ENCODE results near the gene TMEM238.
"Not testable (repeated sequence)": the region's sequence is repeated elsewhere in the genome, so short reads cannot be mapped to it uniquely, and the experiment has no call there.

The TMEM238 gene, protein sequence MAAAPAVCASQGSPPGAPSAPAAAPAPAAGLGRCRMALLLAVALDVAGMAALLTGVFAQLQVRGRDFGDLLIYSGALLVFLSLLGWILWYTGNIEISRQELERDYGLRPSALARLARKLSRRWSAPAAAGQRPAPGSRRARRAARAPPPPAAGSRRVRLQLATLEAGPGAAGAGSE

GRCh38 chr19:55384131-55384919, at the start of gene TMEM238:
Gene TMEM238, minus strand, starts transcription at chr19:55384292. Its CDS starts 33 bp downstream, at chr19:55384259.
- FAIRE-seq (no peak), DNase-seq (ENCODE audit: insufficient read length, low spot score) (no peak)

DNA sequence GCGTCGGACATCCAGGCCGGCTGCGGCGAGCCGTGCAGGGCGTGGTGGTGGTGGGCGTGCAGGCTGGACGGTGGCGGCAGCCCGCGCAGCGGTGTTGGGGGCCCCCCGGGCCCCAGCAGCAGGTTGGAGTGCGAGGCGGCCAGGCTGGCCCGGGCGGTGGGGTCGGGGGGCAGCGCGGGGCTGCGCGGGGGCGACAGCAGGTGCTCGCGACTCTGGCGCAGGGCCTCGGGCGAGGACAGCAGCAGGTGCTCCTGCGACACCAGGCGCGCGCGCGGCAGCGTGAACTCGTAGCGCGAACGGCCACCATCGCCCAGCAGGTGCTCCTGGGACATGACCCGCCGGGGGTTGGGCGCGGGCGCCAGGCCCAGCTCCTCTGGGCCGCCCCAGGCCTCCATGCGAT, 49.2 kb upstream of the TMEM238 start:
- no peak for DNase-seq (ENCODE audit: insufficient read length, low spot score)
- FAIRE-seq, result no peak

DNA sequence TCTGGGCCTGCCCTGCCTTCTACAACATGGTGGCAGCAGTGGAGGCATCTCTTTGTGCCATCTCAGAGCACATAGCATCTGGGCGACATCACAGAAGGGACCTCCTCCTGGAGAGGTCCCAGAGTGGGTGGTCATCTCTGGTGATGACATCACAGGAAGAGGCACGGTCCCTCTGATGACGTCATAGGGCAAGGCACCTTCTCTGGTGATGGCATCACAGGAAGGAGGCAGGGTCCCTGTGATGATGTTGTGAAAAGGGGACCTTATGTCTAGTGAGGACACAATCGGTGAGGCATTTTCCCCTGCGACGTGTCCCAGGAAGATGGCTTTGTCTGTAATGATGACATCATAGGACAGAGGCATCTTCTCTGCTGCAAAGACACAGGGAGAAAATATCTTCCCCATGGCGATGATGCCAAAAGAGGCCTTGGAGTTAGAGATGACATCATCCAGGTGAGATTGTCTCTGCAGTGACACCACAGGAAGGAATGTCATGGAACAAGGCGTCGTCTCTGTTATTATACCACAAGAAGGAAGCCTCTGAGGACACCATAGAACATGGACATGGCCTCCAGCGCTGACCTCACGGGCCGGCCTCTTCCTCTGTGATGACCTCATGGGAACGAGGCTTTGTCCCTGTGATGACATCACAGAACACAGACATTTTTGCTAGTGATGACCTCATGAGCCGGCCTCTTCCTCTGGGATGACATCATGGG, 48.3 kb upstream of the TMEM238 start:
- FAIRE-seq, result no peak
- DNase-seq (ENCODE audit: insufficient read length, low spot score), result no peak

DNA sequence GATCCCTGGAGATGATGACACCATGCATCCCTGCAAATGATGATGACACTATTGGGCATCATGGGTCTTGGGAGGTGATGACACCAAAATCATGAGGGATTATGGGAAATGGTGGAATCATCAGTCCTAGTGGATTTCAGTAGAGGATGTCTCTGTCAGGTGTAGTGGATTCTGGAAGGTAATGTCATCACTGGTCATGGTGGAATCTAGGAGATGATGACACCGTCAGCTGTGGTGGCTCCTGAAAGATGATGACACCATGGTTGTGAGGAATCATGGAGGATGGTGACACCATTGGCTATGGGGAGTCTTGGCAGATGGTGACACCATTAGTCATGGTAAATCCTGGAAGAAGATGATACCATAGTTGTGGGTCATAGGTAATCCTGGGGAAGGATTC, 47.1 kb upstream of the TMEM238 start:
- FAIRE-seq (no peak), DNase-seq (ENCODE audit: insufficient read length, low spot score) (no peak)

- no peak for FAIRE-seq
- no peak for DNase-seq (ENCODE audit: insufficient read length, low spot score)
Measured at GRCh38 chr19:55426042-55426441, 42.0 kb upstream of the TMEM238 start.

- no peak for DNase-seq (ENCODE audit: insufficient read length, low spot score)
- FAIRE-seq, result no peak
Measured at GRCh38 chr19:55424518-55424917, 40.4 kb upstream of the TMEM238 start.

DNA sequence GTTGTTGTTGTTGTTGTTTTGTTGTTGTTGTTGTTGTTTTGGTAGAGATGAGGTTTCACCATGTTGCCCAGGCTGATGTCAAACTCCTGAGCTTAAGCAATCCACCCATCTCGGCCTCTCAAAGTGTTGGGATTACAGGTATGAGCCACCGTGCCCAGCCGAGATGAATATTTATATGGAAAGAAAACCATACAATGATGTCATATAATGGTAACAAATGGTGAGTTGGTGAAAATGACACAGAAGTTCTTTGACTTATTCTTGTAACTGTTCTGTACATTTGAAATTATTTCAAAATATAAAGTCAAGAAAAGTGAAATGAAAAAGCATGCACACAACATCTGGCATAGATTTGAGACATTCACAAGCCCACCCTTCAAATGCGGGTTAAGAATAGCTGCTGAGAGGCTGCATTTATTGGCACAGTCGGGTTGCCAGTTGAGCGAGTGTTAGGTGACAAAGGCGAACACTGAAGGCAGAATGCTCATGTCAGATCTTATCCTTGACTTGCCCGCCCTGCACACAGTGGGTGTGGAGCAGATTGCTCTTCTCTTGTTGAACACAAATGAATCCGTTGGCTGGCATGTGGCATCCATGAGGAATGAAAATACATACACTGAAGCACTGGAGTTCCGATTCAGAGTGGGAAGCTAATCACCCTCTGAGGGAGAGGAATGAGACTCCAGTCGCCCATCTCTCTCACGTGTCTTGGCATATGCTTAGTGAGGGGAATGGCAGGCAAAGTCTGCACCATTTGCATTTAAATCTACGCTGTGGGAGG, 39.3 kb upstream of the TMEM238 start:
- DNase-seq (ENCODE audit: insufficient read length, low spot score) (no peak), FAIRE-seq (no peak)

- not testable (repeated sequence) for FAIRE-seq; DNase-seq (ENCODE audit: insufficient read length, low spot score)
Measured at GRCh38 chr19:55421281-55421680, 37.2 kb upstream of the TMEM238 start.

DNA sequence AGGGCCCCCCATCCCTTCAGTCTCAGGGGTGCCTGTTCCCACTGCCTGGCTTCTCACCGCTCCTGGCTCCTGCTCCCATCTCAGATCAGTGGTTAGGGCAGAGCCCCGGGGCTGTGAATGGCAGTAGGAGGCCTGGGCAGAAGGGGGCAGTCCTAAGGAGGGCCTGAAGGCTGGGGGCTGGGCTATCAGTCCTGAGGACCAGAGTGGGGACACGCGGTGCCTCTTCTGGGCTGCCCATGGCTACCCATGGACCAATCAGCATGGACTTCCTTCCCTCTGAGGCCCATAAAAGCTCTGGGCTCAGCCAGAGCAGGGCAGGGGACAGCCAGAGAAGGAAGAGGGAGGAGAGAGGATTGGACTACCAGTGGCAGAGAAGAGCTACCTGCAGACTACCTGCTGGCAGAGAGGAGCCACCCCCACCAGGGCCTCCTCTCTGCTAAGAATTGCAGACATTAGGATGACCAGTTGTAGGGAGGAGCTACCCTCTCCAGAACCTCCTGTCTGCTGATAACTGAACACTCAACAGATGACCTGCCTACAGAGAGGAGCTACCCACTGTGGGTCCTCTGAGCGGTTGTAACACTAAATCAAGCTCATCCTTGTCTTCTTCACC, 35.6 kb upstream of the TMEM238 start:
- DNase-seq (ENCODE audit: insufficient read length, low spot score), result no peak
- no peak for FAIRE-seq

- DNase-seq (ENCODE audit: insufficient read length, low spot score) (no peak), FAIRE-seq (no peak)
Measured at GRCh38 chr19:55419103-55419502, 35.0 kb upstream of the TMEM238 start.

- DNase-seq (ENCODE audit: insufficient read length, low spot score) (peak; percentile 89), FAIRE-seq (no peak)
Measured at GRCh38 chr19:55418185-55418584, 34.1 kb upstream of the TMEM238 start.

DNA sequence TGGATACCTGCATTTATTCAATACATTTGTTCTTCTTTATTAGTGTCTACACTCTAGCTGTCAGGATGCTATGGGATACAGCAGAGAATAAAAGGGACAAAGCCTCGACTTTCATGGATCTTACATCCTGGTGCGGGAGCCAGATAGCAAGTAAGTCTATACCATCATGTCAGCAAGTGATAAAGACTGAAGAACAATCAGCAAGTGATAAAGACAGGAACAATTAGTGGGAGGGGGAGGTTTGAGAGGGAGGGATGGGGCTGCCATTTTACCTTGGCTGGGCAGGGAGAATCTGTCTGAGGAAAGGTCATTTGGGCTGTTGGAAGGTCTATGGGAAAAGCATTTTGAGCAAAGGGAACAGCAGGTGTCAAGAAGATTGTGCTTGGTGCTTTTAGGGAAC, 26.1 kb upstream of the TMEM238 start:
- FAIRE-seq, result no peak

DNA sequence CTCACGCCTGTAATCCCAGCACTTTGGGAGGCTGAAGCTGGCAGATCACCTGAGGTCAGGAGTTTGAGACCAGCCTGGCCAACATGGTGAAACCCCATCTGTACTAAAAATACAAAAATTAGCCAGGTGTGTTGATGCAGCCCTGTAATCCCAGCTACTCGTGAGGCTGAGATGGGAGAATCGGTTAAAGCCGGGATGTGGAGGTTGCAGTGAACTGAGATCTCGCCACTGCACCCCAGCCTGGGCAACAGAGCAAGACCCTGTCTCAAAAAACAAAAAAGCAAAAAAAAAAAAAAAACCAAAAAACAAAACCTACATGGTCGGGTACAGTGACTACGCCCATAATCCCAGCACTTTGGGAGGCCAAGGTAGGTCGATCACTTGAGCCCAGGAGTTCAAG, 25.1 kb upstream of the TMEM238 start:
- not testable (repeated sequence) for FAIRE-seq; DNase-seq (ENCODE audit: insufficient read length, low spot score)

More for the DNA sequence above, 26.1 kb upstream of the TMEM238 start:
- no peak for DNase-seq (ENCODE audit: insufficient read length, low spot score)

DNA sequence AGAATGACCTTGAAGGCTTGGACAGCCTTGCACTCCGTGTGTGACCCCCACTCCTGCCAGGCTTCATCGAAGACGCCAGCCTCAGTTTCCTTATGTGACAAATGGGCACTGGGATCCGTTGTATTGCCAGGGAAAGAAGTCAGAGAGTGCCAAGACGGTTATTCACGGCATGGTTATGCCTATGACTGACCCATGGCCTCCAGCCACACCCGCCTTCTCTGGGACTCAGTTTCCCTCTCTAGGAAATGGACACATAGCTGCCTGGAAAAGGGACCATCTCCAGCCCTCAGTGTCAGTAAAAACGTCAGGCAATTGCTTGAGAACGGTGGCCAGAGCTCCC, 24.4 kb upstream of the TMEM238 start:
- DNase-seq (ENCODE audit: insufficient read length, low spot score) (no peak), FAIRE-seq (no peak)

GRCh38 chr19:55407800-55408532, 23.9 kb upstream of the TMEM238 start:
- DNase-seq (ENCODE audit: insufficient read length, low spot score) (peak; percentile 99), FAIRE-seq (peak; percentile 89)

- not testable (repeated sequence) for DNase-seq (ENCODE audit: insufficient read length, low spot score); FAIRE-seq
Measured at GRCh38 chr19:55407550-55407799, 23.4 kb upstream of the TMEM238 start, which contains the start of gene UBE2S. Gene UBE2S, minus strand, starts transcription at chr19:55407788. Its CDS starts 199 bp downstream, at chr19:55407589.

DNA sequence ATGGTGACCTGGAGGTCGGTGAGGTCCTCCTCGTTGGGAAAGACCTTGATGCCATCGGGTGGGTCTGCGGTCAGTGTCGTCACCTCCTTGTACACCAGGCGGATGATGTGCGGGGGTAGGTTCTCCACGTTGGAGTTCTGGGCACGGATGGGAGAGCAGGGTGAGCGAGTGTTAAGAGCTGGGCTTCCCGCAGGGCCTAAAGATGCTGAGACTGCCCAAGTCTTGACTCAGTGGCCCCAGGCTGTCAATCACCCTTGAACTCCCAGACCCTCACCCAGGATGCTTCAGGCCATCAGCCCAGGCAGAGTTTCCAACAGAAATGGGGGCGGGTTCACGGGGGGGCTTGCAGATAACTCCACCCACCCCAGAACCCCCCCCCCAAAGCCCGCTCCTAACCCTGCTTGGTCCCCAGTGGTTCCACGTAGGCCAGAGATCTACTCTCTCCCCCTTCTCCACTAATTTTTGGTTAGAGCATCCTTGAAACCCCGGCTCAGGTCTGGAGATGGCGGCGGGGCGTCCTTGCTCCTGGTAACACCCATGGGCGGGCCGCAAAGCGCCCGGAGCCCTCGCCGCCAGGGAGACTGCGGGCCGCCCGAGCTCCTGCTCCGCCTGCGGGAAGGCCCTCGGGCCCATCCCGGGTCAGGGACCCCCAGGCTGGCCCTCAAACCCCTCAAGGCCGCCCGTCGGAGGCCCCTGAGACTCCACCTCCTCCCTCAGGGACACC, 22.9 kb upstream of the TMEM238 start:
- peak; percentile 38 for FAIRE-seq
- no peak for DNase-seq (ENCODE audit: insufficient read length, low spot score)

GRCh38 chr19:55406091-55406825, 22.2 kb upstream of the TMEM238 start:
- DNase-seq (ENCODE audit: insufficient read length, low spot score) (no peak), FAIRE-seq (no peak)

DNA sequence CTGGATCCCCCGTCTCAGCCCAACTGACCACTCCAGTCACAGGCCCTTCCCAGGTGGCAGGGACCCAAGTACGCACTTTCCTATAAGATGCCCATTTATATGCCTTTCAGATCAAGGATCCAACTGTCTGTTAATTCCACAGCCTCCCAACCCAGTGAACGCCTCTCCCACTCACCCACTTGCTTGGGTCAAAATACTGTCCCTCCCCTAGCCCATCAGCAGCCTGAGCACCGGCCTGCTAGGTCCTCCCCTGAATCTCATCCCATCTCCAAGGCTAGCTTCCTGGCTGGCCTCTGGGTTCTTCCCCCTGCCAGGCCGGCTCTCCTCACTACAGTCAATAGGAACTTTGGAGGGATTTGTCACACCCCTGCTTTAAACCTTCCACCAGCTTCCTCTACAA, 21.5 kb upstream of the TMEM238 start:
- DNase-seq (ENCODE audit: insufficient read length, low spot score), result no peak
- no peak for FAIRE-seq

All from HTR-8/SVneo (cell line).